ENCODE measurements around the gene RGS7BP.
"Not testable (repeated sequence)": the region's sequence is repeated elsewhere in the genome, so short reads cannot be mapped to it uniquely, and the experiment has no call there.

RGS7BP gene

GRCh38 chr5:64534033-64534432, 28.2 kb downstream of the RGS7BP start:
- DNase-seq (ENCODE audit: extremely low read depth, low read depth): no peak
- TF ChIP-seq, protein P1, sequence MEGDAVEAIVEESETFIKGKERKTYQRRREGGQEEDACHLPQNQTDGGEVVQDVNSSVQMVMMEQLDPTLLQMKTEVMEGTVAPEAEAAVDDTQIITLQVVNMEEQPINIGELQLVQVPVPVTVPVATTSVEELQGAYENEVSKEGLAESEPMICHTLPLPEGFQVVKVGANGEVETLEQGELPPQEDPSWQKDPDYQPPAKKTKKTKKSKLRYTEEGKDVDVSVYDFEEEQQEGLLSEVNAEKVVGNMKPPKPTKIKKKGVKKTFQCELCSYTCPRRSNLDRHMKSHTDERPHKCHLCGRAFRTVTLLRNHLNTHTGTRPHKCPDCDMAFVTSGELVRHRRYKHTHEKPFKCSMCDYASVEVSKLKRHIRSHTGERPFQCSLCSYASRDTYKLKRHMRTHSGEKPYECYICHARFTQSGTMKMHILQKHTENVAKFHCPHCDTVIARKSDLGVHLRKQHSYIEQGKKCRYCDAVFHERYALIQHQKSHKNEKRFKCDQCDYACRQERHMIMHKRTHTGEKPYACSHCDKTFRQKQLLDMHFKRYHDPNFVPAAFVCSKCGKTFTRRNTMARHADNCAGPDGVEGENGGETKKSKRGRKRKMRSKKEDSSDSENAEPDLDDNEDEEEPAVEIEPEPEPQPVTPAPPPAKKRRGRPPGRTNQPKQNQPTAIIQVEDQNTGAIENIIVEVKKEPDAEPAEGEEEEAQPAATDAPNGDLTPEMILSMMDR (IDR thresholded peaks at IDR 0.05; ENCODE audit: low read depth, low read length): no peak

DNA sequence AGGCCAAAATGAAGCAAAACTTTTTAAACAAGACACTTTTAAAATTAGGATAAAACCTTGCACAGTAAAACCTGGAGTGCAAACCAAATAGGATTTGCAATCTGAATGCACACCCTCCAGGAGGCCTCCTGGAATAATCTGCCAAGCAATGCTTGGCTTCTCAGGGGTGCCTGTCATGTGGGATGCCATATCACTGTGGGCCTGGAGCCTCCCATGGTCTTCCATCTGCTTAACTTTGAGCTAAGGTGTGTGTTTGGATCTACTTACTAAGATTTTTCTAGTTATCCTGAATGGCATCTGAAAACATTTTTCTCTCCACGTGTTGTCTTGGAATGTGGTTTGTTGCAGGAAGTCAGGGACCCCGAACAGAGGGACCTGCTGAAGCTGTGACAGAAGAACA, 52.1 kb downstream of the RGS7BP start:
- no peak for DNase-seq (ENCODE audit: extremely low read depth, low read depth)
- TF ChIP-seq, protein P1 (IDR thresholded peaks at IDR 0.05; ENCODE audit: low read depth, low read length): no peak

GRCh38 chr5:64558641-64559040, 52.8 kb downstream of the RGS7BP start:
- not testable (repeated sequence) for DNase-seq (ENCODE audit: extremely low read depth, low read depth)

GRCh38 chr5:64566310-64566916, 60.6 kb downstream of the RGS7BP start:
- no peak for DNase-seq (ENCODE audit: extremely low read depth, low read depth)

DNA sequence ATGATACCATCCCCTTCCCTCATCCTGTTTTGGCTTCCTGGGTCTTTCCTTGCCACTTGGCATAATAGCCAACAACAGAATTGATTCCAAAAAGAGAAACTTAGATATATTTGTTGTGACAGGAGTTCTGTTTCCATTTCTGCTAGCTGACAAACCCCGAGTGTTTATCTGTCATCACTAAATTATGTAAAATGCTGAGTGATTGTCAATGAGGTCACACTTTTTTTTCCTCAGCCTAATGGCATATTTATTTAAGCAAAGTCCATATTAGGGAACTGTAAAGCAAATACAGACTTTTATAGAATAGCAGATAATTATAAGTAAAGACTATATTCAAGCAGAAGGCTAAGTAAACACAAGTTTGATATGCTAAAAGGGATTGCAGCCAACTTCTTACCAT, 64.0 kb downstream of the RGS7BP start:
- no peak for DNase-seq (ENCODE audit: extremely low read depth, low read depth)
- TF ChIP-seq, protein P1 (IDR thresholded peaks at IDR 0.05; ENCODE audit: low read depth, low read length): no peak

More at GRCh38 chr5:64566310-64566916, 60.6 kb downstream of the RGS7BP start:
- TF ChIP-seq, protein P1 (IDR thresholded peaks at IDR 0.05; ENCODE audit: low read depth, low read length): no peak

GRCh38 chr5:64570395-64570996, 64.7 kb downstream of the RGS7BP start:
- no peak for DNase-seq (ENCODE audit: extremely low read depth, low read depth)

DNA sequence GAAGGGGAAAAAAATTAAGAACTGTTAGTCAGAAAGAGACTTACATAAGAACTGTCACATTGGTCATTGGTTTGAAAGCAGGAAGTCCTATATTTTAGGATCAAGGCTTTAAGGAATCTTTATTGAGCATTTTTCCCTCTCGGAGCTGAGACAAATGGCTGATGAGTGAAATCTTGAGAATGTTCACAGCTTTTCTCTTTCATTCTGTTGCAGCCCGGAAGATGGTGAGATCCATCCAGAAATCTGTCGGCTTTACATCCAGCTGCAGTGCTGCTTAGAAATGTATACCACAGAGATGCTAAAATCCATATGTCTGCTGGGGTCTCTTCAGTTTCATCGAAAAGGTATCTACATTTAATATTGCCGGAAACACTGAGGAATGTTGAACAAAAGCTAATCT, 69.7 kb downstream of the RGS7BP start:
- TF ChIP-seq, protein P1 (IDR thresholded peaks at IDR 0.05; ENCODE audit: low read depth, low read length): no peak
- DNase-seq (ENCODE audit: extremely low read depth, low read depth): no peak

More at GRCh38 chr5:64570395-64570996, 64.7 kb downstream of the RGS7BP start:
- TF ChIP-seq, protein P1 (IDR thresholded peaks at IDR 0.05; ENCODE audit: low read depth, low read length): no peak

DNA sequence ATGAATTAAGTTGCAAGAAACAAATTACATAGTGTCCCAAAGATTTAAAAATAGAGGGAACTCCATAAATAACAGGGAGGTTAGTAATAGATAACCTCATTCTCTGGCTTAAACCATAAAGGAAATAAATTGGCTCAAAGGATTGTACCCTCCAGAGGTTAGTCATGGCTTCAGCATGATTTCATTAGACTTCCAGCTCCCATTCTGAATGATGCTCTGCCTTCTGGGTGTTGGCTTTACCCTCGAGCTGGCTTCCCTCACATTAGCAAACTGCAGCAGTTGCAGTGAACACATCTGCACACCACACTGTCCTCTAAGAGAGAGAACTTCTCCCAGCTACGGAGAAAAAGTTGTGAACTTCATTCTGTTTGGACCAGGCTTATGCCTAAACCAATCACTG, 70.4 kb downstream of the RGS7BP start:
- DNase-seq (ENCODE audit: extremely low read depth, low read depth): no peak

More for the DNA sequence above, 70.4 kb downstream of the RGS7BP start:
- TF ChIP-seq, protein P1 (IDR thresholded peaks at IDR 0.05; ENCODE audit: low read depth, low read length): no peak
